Stimulated activated CD8-positive, alpha-beta memory T cell treated with anti-CD3 and anti-CD28 coated beads, Interleukin-12 subunit alpha, Interleukin-12 subunit beta, amount 100 ng/mL, for 24 hours (primary cell): ENCODE results near the gene SRSF3.
"Not testable (repeated sequence)": the region's sequence is repeated elsewhere in the genome, so short reads cannot be mapped to it uniquely, and the experiment has no call there.

ENCODE experiments used
- DNase-seq: peaks from one replicate; pipeline ENCODE4 v3.0.0-alpha.2; 2020; ENCODE audit errors: extremely low read depth

Gene SRSF3

DNA sequence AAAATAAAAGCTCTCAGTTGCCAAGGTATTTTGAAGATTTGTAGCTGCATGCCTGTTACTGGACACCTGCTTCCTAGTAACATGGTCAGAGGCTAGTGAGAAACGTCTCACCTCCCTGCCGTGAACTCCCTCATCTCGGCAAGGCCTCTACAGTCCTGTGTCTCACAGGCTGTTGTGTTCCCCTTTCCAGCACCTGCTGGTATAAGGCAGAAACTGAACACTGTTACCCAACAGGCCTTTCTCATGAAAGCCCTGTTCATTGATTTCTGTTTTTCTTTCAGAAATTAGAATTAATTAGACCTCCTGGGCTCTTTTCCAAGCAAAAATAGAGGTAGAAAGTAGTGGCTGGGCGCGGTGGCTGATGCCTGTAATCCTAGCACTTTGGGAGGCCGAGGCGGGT is 17.6 kb upstream of the SRSF3 start:
- DNase-seq: no peak

DNA sequence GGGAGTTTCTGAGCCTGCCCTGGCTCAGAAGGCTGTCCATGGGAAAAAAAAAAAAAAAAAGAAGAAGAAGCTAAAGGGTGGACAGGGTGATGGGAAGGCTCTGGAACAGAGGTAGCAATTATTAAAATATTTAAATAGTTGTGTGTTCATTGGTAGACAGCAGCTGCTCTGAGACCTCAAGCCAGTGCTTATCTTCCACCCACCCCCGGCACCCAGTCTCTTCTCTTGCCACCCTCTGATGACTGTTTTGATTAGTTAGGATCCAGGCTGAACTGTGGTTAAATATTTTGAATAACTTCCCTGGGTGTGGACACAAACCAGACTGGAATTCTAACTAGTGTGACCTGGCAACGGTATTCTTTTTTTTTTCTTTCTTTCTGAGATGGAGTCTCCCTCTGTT is 16.9 kb upstream of the SRSF3 start:
- DNase-seq: no peak

- no peak for DNase-seq
Observed at GRCh38 chr6:36578030-36578429, 16.1 kb upstream of the SRSF3 start.

- no peak for DNase-seq
Observed at GRCh38 chr6:36578431-36578830, 15.7 kb upstream of the SRSF3 start.

- no peak for DNase-seq
Observed at GRCh38 chr6:36580184-36580526, 14.0 kb upstream of the SRSF3 start.

- DNase-seq: no peak
Observed at GRCh38 chr6:36581716-36582115, 12.4 kb upstream of the SRSF3 start.

- DNase-seq: no peak
Observed at GRCh38 chr6:36586606-36587005, 7.6 kb upstream of the SRSF3 start.

DNA sequence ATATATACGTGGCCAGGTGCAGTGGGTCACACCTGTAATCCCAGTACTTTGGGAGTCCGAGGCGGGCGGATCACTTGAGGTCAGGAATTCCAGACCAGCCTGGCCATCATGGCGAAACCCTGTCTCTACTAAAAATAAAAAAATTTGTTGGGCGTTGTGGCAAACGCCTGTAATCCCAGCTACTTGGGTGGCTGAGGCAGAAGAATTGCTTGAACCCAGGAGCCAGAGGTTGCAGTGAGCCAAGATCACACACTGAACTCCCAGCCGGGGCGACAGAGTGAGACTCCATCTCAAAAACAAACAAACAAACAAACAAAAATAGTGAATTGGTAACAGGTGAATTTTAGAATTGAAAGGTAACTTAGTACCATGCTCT is 5.1 kb upstream of the SRSF3 start:
- DNase-seq: not testable (repeated sequence)

- no peak for DNase-seq
Observed at GRCh38 chr6:36590237-36590636, 3.9 kb upstream of the SRSF3 start.

DNA sequence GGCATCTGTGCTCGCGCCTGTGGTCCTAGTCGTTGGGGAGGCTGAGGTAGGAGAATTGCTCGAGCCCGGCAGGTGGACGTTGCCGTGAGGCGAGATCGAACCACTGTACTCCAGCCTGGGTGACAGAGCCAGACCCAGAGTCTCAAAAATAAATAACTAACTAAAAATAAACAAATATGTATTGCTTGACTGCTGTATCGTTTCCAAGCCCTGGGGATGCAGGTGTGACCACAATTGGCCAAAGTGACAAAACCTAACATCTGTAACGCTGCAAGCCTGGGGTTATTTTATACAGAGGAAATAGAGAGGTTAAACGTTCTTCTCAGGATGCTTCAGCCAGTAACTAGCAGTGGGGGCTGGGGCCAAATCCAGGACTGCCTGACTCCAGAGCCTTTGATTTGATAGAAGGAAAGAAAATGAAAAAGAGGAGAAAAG is 1.9 kb upstream of the SRSF3 start:
- no peak for DNase-seq

DNA sequence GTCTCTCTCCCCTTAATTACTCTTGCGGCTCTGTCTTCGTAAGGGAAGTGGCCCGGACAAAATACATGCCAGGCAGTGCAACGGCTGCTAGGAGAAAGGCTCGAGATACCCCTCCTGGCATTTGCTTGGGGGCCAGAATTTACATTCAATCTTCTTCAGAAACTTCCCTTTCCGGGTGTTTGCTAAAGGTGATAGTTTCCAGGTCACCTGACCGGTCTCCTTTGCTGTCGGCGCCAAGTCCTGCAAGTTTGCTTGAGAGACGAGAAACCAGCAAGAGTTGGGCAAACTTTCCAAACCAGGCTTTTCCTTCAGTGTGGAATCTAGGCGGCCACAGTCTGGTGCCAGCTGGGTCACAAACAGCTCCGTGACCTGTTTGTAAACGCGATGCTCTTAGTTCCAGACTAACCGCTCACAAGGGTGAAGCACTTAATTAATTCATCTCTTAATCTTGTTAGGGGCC is 563 bp upstream of the SRSF3 start:
- no peak for DNase-seq

- no peak for DNase-seq
Observed at GRCh38 chr6:36594816-36595643, 868 bp downstream of the SRSF3 start.

- no peak for DNase-seq
Observed at GRCh38 chr6:36596356-36596755, 2.2 kb downstream of the SRSF3 start.

GRCh38 chr6:36597775-36598174 is 3.6 kb downstream of the SRSF3 start:
- DNase-seq: no peak

GRCh38 chr6:36598326-36598725 is 4.2 kb downstream of the SRSF3 start:
- DNase-seq: no peak

DNA sequence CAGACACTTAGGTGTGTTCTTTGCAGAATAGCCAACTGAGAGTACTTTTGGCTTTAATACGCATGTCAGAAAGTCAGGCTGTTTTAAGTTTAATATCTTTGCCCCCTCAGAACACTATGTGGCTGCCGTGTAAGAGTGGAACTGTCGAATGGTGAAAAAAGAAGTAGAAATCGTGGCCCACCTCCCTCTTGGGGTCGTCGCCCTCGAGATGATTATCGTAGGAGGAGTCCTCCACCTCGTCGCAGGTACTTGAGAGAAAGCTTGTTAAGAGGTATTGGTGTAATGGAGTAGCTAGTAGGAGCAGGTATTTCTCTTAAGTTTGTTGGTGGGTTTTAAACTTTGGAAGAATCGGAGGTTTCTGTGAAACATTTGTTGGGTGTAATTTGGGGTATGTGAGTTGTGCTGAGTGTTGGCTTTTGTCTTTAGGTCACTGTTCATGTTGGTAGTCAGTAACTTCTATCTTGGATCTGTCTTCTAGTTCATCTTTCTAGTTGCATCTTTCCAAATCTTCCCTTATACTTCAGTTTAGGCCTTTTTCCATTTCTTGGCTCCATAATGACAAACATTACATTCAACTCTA is 4.7 kb downstream of the SRSF3 start:
- no peak for DNase-seq

DNA sequence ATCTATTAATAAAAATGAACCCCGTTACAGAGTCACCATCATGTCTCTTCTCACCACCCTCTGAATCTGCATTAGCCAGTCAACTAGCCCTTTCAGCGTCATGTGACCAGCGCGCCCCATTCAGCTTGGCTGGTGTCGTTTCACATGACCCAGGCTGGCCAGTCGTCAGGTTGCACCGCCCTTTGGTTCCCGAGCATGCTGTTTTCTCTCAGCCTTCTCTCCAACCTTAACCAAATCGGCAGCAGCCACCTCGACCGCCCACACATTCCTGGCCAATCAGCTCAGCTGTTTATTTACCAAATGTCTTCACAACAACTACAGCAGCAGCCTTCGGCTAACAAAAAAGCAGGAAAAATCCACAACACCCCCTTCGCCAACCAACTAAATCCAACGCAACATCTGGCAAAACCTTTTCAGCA is 5.6 kb downstream of the SRSF3 start:
- no peak for DNase-seq

DNA sequence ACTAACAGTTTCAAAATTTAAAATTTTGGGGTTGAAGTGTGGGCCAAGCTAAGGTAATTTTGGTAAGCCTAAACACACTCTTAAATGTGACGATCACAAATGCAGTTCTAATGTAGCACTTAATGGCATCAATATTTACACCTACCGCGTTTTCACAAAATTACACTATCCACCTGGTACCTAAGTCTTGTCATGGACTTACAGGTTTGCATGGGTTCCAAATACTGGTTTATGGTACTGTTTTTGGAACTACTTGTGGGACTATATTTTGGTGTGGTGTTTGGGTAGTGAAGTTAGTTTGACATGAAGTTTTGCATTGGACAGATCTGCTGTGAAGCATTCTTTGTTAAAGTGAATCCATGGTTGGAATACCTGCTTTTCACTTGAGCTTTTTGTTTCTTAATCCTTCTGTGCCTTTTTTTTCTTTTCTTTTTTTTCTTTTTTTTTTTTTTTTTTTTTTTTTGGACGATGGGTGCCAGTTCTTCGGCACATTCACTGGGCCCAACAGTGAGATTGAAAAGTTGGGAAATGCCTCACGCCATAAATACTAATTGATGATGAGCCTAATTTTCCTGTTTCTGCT is 6.5 kb downstream of the SRSF3 start:
- no peak for DNase-seq

DNA sequence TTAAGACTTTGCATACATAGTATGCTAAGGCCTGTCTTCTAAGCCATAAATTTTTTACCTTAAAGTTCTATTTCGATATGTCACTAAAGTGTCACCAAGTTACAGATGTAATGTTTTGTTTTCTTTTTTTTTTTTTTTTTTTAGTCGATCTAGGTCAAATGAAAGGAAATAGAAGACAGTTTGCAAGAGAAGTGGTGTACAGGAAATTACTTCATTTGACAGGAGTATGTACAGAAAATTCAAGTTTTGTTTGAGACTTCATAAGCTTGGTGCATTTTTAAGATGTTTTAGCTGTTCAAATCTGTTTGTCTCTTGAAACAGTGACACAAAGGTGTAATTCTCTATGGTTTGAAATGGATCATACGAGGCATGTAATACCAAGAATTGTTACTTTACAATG is 7.7 kb downstream of the SRSF3 start:
- DNase-seq: not testable (repeated sequence)

DNA sequence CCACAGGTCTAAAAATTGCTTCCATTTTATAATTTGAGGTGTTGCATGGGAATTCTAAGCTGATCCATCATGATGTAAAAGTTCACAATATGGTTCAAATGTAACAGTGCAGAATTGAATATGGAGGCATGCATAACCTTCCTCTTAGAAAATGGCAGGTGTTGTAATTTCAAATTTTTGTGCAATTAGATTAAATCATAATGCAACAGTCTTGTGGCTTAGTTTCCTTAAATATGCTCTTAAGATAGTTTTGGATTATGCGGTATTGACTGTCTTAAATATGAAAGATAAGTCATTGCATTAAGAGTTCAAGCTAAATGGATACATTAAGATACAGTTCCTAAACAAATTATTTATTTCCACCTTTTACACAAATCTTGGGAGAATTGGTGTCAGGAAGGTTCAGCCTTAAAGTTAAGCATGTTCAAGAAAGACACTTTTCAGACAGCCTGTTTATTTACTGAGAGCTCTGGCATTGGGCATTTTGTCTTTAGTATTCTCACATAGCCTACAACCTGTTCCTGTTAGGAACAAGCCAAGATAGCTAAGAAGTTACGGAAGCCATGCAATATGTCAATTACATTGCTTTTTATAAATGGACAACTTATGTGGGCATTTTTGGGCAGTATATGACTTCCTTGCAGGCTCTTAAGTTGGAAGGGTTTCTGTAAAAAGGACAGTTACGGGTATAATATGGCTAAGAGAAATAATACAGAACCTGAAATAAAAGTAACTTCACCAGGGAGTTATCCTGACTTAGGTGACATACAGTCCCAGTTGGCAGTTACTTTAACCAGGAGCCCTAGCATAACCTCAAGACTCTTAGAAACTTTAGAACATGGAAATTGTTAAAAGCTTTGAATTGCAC is 9.3 kb downstream of the SRSF3 start:
- DNase-seq: no peak

DNA sequence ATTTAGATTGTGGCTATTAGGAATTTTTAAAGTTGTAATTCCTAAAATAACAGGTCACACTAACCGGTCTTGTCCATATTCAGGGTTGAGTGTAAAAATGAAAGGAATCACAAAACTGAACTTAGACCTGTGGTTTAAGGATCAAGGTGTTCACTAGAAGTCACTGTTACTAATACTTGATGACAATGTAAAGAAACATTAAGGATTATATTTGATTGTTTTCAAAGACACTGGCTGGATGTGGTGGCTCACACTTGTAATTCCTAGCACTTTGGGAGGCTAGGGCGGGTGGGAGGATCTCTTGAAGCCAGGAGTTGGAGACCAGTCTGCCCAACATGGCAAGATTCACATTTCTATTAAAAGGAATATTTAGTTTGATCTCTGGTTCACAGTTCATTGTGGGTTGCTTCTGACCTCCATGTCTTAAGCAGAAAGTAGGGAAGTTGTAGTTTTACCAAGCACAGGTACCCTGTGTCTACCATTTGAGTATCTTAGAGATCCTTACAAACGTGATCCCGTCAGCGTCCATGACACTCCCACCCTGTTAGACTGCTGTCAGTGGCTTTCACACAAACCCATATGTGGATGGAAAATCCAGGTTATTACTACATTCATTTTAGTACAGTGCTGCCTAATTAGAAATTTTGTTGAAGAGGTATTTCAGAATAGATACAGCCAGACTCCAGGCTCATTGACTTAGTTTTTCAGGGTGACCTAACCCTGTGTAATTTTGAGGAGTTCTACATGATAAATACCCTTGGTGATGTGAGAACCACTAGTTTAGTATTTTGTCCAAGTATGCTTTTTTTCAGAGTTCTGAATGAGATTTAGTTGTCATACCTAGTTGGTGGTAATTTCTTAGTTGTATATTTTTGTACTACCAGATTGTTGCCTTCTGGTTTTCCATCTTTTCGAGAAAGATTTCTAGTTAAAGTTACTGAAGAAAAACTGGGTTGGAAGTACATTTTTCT is 10.2 kb downstream of the SRSF3 start:
- DNase-seq: no peak
